ENCODE data around the gene ATP1A1.
A peak's percentile ranks its signal among the peaks of the same experiment; 100 is the strongest.

ATP1A1 gene

GRCh38 chr1:116373431-116374352 is 648 bp downstream of the ATP1A1 start:
- peak; percentile 44 for DNase-seq

DNA sequence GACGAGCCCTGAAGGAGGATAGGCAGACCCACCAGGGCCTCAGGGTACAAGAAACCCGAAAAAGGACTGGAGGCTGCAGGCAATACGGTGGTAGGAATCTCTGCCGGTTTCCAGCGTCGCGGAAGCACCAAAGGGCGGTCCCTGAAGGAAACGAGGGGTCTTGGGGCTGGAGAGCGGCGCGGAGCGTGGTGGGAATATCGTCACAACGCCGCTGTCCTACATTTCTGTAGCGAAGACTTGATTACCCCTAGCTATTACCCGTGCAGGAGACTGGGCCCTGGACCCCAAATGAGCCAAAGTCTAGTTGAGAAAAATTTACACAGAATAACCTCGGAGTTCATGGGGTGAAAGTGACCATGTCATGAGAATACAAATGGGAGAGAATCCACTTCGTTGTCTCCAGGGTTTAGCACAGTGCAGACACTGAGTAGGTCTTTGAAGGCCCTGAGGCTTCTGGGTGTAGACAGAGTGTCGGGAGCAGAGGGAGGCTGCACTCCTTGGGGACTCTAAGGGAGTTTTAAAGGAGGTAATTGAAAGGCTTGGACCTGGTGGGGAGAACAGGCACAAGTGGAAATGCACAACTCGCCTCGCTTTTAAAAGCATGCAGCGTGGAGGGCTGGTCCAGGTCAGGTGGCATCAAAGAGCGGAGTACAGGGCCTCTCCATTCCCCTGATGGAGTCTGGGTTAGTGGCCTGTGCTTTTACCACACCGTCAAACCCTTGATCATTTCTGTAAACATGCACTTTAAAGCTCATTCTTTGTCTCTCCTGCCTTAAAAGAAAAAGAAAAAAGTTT is 1.5 kb downstream of the ATP1A1 start:
- no peak for DNase-seq

GRCh38 chr1:116375148-116375886 is 2.3 kb downstream of the ATP1A1 start:
- no peak for DNase-seq

DNA sequence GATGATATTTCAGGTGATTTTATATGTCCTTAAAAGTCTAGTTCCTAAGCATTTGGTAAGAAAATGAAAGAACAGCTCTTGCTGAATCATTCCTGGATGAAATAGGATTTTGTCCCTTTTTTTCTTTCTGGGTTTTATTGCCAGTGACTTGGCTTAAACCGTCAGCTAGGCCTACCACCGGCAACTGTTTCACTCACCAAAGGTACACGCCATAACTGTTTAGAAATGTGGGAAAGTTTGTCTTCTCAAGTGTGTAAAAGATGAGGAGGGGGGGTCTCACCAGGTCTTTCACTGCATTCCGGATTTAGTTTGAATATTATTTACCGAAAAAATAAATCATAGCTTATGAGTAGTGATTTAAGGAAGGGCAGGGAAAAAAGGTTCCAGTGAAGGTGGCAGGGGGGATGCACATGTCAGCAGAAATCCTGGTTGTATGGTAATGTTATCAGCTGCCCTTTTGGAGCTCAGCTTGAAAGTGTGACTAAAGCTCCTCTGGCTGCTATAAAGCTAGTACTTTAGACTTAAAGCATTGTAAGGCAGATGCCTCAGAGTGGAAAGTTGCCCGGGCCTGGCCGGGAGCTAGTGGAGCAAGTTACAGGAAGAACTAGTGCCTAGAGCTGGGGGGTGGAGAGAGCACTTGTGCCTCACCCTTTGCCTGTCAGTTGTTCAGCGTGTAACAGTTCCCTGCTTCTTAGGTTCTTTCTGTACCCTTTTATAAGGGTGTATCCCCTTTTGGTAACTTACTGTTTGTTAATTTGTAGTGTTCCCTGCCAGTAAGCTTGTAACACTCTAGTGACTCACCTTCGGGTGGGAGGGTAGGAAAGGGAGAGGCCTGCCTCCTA is 3.1 kb downstream of the ATP1A1 start:
- no peak for DNase-seq

- DNase-seq = no peak
These were observed 3.7 kb downstream of the ATP1A1 start for GRCh38 chr1:116376729-116377086.

DNA sequence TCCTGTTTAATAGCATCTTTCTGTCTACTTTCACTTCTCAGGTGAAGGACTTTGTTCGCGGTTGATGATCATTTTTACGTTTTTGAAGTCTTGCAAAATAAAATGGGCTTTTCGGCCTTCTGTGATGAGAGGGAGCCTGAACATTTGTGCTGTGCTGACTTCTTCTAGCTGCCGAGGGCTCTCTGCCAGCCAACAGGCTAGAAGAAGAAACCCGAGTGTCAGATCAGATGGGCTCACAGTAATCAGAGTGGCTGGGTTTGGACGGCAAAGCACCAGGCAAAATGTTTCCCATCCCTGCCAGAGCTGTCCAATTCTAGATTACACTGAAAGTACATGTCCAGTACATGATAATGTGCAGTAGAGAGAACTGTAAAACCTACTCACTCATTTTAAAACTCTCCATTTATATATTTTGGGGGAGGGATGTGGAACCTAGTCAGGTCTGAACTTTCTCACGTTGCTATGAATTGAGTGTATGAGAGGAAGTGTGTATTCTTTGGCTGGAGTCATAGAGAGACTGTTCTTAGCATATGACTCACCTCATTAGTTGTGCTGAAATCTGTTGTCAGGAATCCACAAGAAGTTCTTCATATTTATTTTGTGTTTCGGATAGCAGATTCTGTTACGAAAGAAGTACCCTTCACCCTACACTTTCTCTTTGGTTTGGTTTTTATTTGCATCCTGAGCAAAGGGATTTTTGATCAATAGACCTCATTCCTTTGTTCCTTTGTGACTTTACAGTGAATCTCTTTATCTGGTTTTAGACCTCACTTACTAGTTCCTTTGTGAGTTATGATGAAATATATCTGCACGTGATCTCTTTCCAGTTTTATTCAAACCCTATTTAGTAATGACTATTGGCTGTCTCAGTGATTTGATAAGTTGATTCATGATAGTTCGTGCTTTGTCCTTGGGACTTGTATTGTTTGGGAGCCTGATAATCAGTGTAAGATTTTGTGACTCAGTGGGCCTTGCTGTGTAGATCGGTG is 4.8 kb downstream of the ATP1A1 start:
- DNase-seq = no peak

GRCh38 chr1:116379057-116379630 is 6.1 kb downstream of the ATP1A1 start:
- no peak for DNase-seq

DNA sequence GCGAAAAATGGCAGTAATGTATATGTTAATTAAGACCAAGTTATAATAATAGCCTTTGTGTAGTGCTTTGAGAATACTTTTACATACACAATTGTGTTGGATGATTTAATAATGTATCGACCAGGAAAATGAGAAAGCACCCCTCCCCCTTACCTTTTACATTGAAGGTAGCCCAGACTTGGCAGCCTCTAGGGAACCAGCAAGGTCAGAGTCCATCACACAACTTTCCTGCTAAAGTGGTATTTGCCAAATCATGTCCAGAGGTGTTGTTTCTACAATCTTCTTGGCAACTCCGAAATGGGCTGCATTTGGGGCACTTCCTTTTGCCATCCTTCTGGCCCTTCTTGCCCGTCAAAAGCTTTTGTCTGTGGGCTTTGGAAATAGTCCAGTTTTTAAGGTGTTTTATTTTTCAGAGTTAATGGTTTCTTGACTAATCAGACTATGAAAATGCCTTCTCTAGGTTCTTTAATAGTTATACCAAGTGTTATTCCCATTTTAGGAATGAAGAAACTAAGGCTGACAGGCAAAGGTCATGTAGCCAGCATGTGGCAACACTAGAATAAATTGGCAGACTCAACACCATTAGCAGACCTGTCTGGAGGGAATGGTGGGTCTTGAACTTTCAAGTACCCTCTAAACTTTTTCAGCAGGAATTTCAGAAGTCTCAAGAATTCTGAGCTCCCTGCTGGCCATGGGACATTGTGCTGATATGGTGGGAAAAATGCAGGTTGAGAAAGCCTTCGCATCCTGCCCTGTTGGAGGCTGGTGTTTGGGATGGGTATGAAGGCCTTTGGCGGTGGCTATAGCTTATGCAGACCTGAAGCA is 6.8 kb downstream of the ATP1A1 start:
- no peak for DNase-seq

GRCh38 chr1:116380499-116381242 is 7.6 kb downstream of the ATP1A1 start:
- DNase-seq = no peak

- DNase-seq = no peak
These were observed 9.3 kb downstream of the ATP1A1 start for GRCh38 chr1:116382321-116382720.

- no peak for DNase-seq
These were observed 9.9 kb downstream of the ATP1A1 start for GRCh38 chr1:116382857-116383483.

GRCh38 chr1:116386042-116386441 is 13.0 kb downstream of the ATP1A1 start:
- no peak for DNase-seq

GRCh38 chr1:116387551-116387950 is 14.5 kb downstream of the ATP1A1 start:
- DNase-seq = no peak

- no peak for DNase-seq
These were observed 15.1 kb downstream of the ATP1A1 start for GRCh38 chr1:116388122-116388521.

- no peak for DNase-seq
These were observed 16.0 kb downstream of the ATP1A1 start for GRCh38 chr1:116389013-116389412.

- DNase-seq = no peak
These were observed 16.6 kb downstream of the ATP1A1 start for GRCh38 chr1:116389686-116390085.

GRCh38 chr1:116390195-116390594 is 17.2 kb downstream of the ATP1A1 start:
- no peak for DNase-seq

- DNase-seq = no peak
These were observed 18.1 kb downstream of the ATP1A1 start for GRCh38 chr1:116391185-116391584.
